H9 (cell line): ENCODE measurements around the gene KLF17. TPM values are rescaled to one million over a fixed set of nuclear protein-coding genes. Genes with fewer than 3 reads are reported as not detected.

Experiments
- DNase-seq: peaks from one replicate; pipeline ENCODE4 v3.0.0-alpha.2; 2017
- H2AFZ ChIP-seq: one replicate; pipeline ENCODE4 v1.6.1; 2013; ENCODE audit warnings: mild to moderate bottlenecking, low read length, control low read depth, moderate library complexity
- H2AK5ac ChIP-seq: 2 replicates; pipeline ENCODE4 v1.6.1; 2013; ENCODE audit warnings: low read length, control low read depth, mixed read lengths; ENCODE audit not compliant: insufficient read length
- H2BK120ac ChIP-seq: one replicate; pipeline ENCODE4 v1.6.1; 2013; ENCODE audit warnings: low read depth, mild to moderate bottlenecking, low read length, control low read depth, inconsistent platforms; ENCODE audit not compliant: poor library complexity, severe bottlenecking
- H2BK12ac ChIP-seq: 2 replicates; pipeline ENCODE4 v1.6.1; 2013; ENCODE audit warnings: low read length, control low read depth, mixed read lengths, low read depth; ENCODE audit not compliant: insufficient read length
- H2BK15ac ChIP-seq: 2 replicates; pipeline ENCODE4 v1.6.1; 2013; ENCODE audit warnings: low read depth, low read length, control low read depth
- H2BK20ac ChIP-seq: one replicate; pipeline ENCODE4 v1.6.1; 2013; ENCODE audit warnings: low read depth, mild to moderate bottlenecking, low read length, control low read depth, inconsistent platforms; ENCODE audit not compliant: poor library complexity, severe bottlenecking
- H2BK5ac ChIP-seq: 2 replicates; pipeline ENCODE4 v1.6.1; 2013; ENCODE audit warnings: low read length, control low read depth, mixed read lengths; ENCODE audit not compliant: insufficient read length
- H3K14ac ChIP-seq: 2 replicates; pipeline ENCODE4 v1.6.1; 2013; ENCODE audit warnings: low read length, control low read depth; ENCODE audit not compliant: insufficient read depth
- H3K18ac ChIP-seq: 2 replicates; pipeline ENCODE4 v1.6.1; 2013; ENCODE audit warnings: low read depth, mild to moderate bottlenecking, mixed read lengths, low read length, control low read depth; ENCODE audit not compliant: insufficient read length
- H3K23ac ChIP-seq: 2 replicates; pipeline ENCODE4 v1.6.1; 2013; ENCODE audit warnings: low read length, control low read depth, mixed read lengths, low read depth; ENCODE audit not compliant: insufficient read length
- H3K23me2 ChIP-seq: 2 replicates; pipeline ENCODE4 v1.6.1; 2013; ENCODE audit warnings: low read depth, mild to moderate bottlenecking, mixed read lengths, low read length, control low read depth; ENCODE audit not compliant: insufficient read length, poor library complexity, severe bottlenecking
- H3K27ac ChIP-seq: 2 replicates; pipeline ENCODE4 v1.5.1; 2013; ENCODE audit warnings: low read length, control low read depth, mixed read lengths, low read depth; ENCODE audit not compliant: insufficient read length
- H3K27me3 ChIP-seq: 2 replicates; pipeline ENCODE4 v1.6.1; 2013; ENCODE audit warnings: low read length, control low read depth, inconsistent platforms; ENCODE audit not compliant: insufficient read depth
- H3K4ac ChIP-seq: 2 replicates; pipeline ENCODE4 v1.6.1; 2013; ENCODE audit warnings: low read depth, mild to moderate bottlenecking, control low read depth, inconsistent platforms, low read length, moderate library complexity
- H3K4me1 ChIP-seq: 2 replicates; pipeline ENCODE4 v1.6.1; 2013; ENCODE audit warnings: low read length, control low read depth, inconsistent platforms; ENCODE audit not compliant: insufficient read depth
- H3K4me2 ChIP-seq: 2 replicates; pipeline ENCODE4 v1.6.1; 2013; ENCODE audit warnings: low read length, control low read depth, mixed read lengths; ENCODE audit not compliant: insufficient read length, insufficient read depth
- H3K56ac ChIP-seq: 2 replicates; pipeline ENCODE4 v1.6.1; 2013; ENCODE audit warnings: low read depth, mild to moderate bottlenecking, mixed read lengths, low read length, control low read depth; ENCODE audit not compliant: insufficient read length
- H3K79me1 ChIP-seq: 2 replicates; pipeline ENCODE4 v1.6.1; 2013; ENCODE audit warnings: low read depth, mild to moderate bottlenecking, moderate library complexity, low read length, control low read depth, inconsistent platforms; ENCODE audit not compliant: insufficient read depth, poor library complexity, severe bottlenecking
- H3K79me2 ChIP-seq: 2 replicates; pipeline ENCODE4 v1.6.1; 2013; ENCODE audit warnings: low read length, control low read depth, inconsistent platforms; ENCODE audit not compliant: insufficient read depth
- H3K9ac ChIP-seq: 2 replicates; pipeline ENCODE4 v1.6.1; 2013; ENCODE audit warnings: low read length, control low read depth, mixed read lengths; ENCODE audit not compliant: insufficient read length; ENCODE audit errors: extremely low read depth
- H3K9me3 ChIP-seq: one replicate; pipeline ENCODE4 v1.6.1; 2013; ENCODE audit warnings: low read depth, low read length, inconsistent platforms; ENCODE audit not compliant: control insufficient read depth
- H3T11ph ChIP-seq: one replicate; pipeline ENCODE4 v1.6.1; 2013; ENCODE audit warnings: mild to moderate bottlenecking, low read length, control low read depth, inconsistent platforms
- H4K20me1 ChIP-seq: one replicate; pipeline ENCODE4 v1.6.1; 2013; ENCODE audit not compliant: control insufficient read depth, insufficient read length, insufficient read depth
- H4K5ac ChIP-seq: 2 replicates; pipeline ENCODE4 v1.6.1; 2013; ENCODE audit warnings: low read depth, mild to moderate bottlenecking, mixed read lengths, low read length, control low read depth; ENCODE audit not compliant: insufficient read length
- H4K8ac ChIP-seq: replicated peaks from 2 replicates; pipeline ENCODE4 v1.6.1; 2013; ENCODE audit warnings: low read length, control low read depth, mixed read lengths, low read depth; ENCODE audit not compliant: insufficient read length
- H4K91ac ChIP-seq: 2 replicates; pipeline ENCODE4 v1.6.1; 2013; ENCODE audit warnings: low read depth, mild to moderate bottlenecking, moderate library complexity, mixed read lengths, low read length, control low read depth; ENCODE audit not compliant: insufficient read length
- H3K27ac Mint-ChIP-seq, 3 experiments: 2 replicates in 2 of 3; 3 replicates in 1 of 3; pipeline ENCODE4 v1.8.0; 2020 to 2021; ENCODE audit warnings: mixed read lengths in 3 of 3, mild to moderate bottlenecking in 1 of 3, moderate library complexity in 1 of 3
- H3K27me3 Mint-ChIP-seq: 2 replicates; pipeline ENCODE4 v1.8.0; 2021; ENCODE audit warnings: low read depth, mild to moderate bottlenecking, moderate library complexity, mixed read lengths
- H3K36me3 Mint-ChIP-seq, 3 experiments: 2 replicates in 2 of 3; 3 replicates in 1 of 3; pipeline ENCODE4 v1.8.0; 2020 to 2021; ENCODE audit warnings: low read depth in 3 of 3, mixed read lengths in 3 of 3; ENCODE audit not compliant: insufficient read depth in 1 of 3
- H3K4me1 Mint-ChIP-seq, 2 experiments: 2 replicates each; pipeline ENCODE4 v1.8.0; 2020; ENCODE audit warnings: mixed read lengths in 2 of 2
- H3K4me3 Mint-ChIP-seq, 2 experiments: 2 replicates in 1 of 2; 3 replicates in 1 of 2; pipeline ENCODE4 v1.8.0; 2020 to 2021; ENCODE audit warnings: mild to moderate bottlenecking in 2 of 2, mixed read lengths in 2 of 2, moderate library complexity in 1 of 2
- H3K9me3 Mint-ChIP-seq, 2 experiments: 2 replicates in 1 of 2; 3 replicates in 1 of 2; pipeline ENCODE4 v1.8.0; 2020; ENCODE audit warnings: mild to moderate bottlenecking in 2 of 2, mixed read lengths in 2 of 2, moderate library complexity in 1 of 2
- WGBS: extraction: QIAGEN DNeasy Blood & Tissue Kit; methylation state at CpG from one replicate; pipeline ENCODE4 v1.1.7; 2013; ENCODE audit warnings: missing lambda C conversion rate, low lambda C conversion rate, mixed read lengths; ENCODE audit not compliant: insufficient read length; ENCODE audit errors: extremely low coverage; 5-methylcytosine and 5-hydroxymethylcytosine counted together
- total RNA-seq: library from RNA; stranded (reverse); gene quantifications from 2 replicates; pipeline ENCODE4 v1.2.1, GENCODE V29; 2021
- TF ChIP-seq, protein P1 (sequence below): fragments of 200-600 bp; sonication (generic); conservative IDR thresholded peaks from 3 replicates; pipeline ENCODE4 v1.8.0; 2021; ENCODE audit warnings: antibody characterized with exemption, mild to moderate bottlenecking

The KLF17 gene
- total RNA-seq, 1 experiment from 2014 or later, result 0.09 TPM

DNA sequence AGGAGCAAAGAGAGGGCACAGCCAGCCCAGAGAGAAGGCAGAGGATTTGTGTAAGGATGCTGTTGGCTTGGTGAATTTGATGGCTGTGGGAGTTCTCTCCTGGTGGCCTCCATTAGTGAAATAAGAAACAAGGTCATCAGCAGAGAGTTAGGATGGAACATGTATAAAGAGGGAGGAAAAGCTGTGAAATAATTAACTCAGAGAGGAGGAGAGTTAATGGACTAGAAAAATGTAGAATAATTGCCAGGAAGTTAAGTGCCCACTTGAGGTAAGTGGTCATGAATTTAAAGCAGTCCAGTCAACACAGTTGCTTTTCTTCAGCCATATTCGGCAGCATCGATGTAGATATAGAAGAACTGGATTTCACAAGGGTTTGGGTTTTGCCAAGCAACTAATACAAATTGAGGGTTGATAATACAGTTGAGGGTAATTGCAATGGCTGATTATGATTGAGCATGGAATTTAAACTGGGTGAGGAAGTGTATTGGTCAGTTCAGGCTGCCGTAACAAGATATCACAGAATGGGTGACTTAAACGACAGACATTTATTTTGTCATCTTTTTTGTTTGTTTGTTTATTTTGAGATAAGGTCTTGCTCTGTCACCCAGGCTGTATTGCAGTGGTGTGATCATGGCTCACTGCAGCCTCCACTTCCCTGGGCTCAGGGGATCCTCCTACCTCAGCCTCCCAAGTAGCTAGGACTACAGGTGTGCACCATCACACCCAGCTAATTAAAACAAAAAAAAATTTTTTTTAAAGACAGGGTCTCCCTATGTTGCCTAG lies 31.7 kb upstream of the KLF17 start:
- Histone ChIP-seq H2BK5ac (no peak overlapping the region), H3K14ac (no peak overlapping the region), H3K4ac (no peak overlapping the region), H2BK120ac (no peak overlapping the region), H3K4me1 (peaks cover 12% of the 10 kb centered on the region), H4K91ac (no peak overlapping the region), H2AK5ac (no peak overlapping the region), H3K18ac (no peak overlapping the region), H3K4me2 (no peak overlapping the region), H3K27me3 (no peaks in the 10 kb centered on the region), H3K9me3 (no peaks in the 10 kb centered on the region), H4K8ac (no peak overlapping the region), H2BK20ac (no peak overlapping the region), H3T11ph (no peak overlapping the region), H3K56ac (no peak overlapping the region), H2AFZ (no peak overlapping the region), H3K23me2 (no peaks in the 10 kb centered on the region), H2BK15ac (no peak overlapping the region), H4K5ac (no peak overlapping the region), H3K23ac (no peak overlapping the region), H2BK12ac (no peak overlapping the region), H4K20me1 (no peaks in the 10 kb centered on the region), H3K9ac (no peak overlapping the region), H3K79me1 (no peaks in the 10 kb centered on the region), H3K79me2 (no peaks in the 10 kb centered on the region), H3K27ac (no peak overlapping the region)
- TF ChIP-seq, protein P1, sequence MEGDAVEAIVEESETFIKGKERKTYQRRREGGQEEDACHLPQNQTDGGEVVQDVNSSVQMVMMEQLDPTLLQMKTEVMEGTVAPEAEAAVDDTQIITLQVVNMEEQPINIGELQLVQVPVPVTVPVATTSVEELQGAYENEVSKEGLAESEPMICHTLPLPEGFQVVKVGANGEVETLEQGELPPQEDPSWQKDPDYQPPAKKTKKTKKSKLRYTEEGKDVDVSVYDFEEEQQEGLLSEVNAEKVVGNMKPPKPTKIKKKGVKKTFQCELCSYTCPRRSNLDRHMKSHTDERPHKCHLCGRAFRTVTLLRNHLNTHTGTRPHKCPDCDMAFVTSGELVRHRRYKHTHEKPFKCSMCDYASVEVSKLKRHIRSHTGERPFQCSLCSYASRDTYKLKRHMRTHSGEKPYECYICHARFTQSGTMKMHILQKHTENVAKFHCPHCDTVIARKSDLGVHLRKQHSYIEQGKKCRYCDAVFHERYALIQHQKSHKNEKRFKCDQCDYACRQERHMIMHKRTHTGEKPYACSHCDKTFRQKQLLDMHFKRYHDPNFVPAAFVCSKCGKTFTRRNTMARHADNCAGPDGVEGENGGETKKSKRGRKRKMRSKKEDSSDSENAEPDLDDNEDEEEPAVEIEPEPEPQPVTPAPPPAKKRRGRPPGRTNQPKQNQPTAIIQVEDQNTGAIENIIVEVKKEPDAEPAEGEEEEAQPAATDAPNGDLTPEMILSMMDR, result no peak
- no peak for DNase-seq
- Mint-ChIP-seq H3K36me3 (no peaks in the 10 kb centered on the region), H3K27me3 (peaks cover 15% of the 10 kb centered on the region), H3K27ac (no peak overlapping the region), H3K9me3 (no peaks in the 10 kb centered on the region), H3K4me3 (no peak overlapping the region), H3K4me1 (peaks cover 25 to 32% of the 10 kb centered on the region in 2 experiments)
- no CpG with 5 or more reads among the region's 4 CpGs for WGBS
